Hepatocyte (in vitro differentiated cells): Measurements from ENCODE around the gene ABCA9. TPM values are rescaled to one million over a fixed set of nuclear protein-coding genes. Genes with fewer than 3 reads are reported as not detected.
A peak's percentile ranks its signal among the peaks of the same experiment; 100 is the strongest.
"Not testable (repeated sequence)": the region's sequence is repeated elsewhere in the genome, so short reads cannot be mapped to it uniquely, and the experiment has no call there.

Experiments
- DNase-seq: peaks from one replicate; pipeline ENCODE4 v3.0.0-alpha.2; 2016; ENCODE audit warnings: low spot score
- H2AFZ ChIP-seq: fragments of 200-600 bp; sonication (generic); 2 replicates; pipeline ENCODE4 v1.6.0; 2016; ENCODE audit warnings: antibody characterized with exemption, mild to moderate bottlenecking
- H3K27ac ChIP-seq: fragments of 200-600 bp; sonication (generic); 2 replicates; pipeline ENCODE4 v1.5.1; 2016; ENCODE audit warnings: mild to moderate bottlenecking
- H3K27me3 ChIP-seq: fragments of 200-600 bp; sonication (generic); 2 replicates; pipeline ENCODE4 v1.6.1; 2016
- H3K36me3 ChIP-seq: fragments of 200-600 bp; sonication (generic); replicated peaks from 2 replicates; pipeline ENCODE4 v1.5.1; 2016; ENCODE audit warnings: low read depth; ENCODE audit not compliant: insufficient read depth
- H3K4me1 ChIP-seq: fragments of 200-600 bp; sonication (generic); 2 replicates; pipeline ENCODE4 v1.5.1; 2016; ENCODE audit warnings: mild to moderate bottlenecking, moderate library complexity; ENCODE audit not compliant: insufficient read depth
- H3K4me2 ChIP-seq: fragments of 200-600 bp; sonication (generic); 2 replicates; pipeline ENCODE4 v1.6.0; 2016
- H3K4me3 ChIP-seq: fragments of 200-600 bp; sonication (generic); 2 replicates; pipeline ENCODE4 v1.5.1; 2016; ENCODE audit warnings: mild to moderate bottlenecking
- H3K79me2 ChIP-seq: fragments of 200-600 bp; sonication (generic); 2 replicates; pipeline ENCODE4 v1.6.0; 2017; ENCODE audit warnings: mild to moderate bottlenecking
- H3K9me2 ChIP-seq: fragments of 200-600 bp; sonication (generic); replicated peaks from 2 replicates; pipeline ENCODE4 v1.6.0; 2017; ENCODE audit warnings: mild to moderate bottlenecking; ENCODE audit not compliant: insufficient read depth
- H3K9me3 ChIP-seq: fragments of 200-600 bp; sonication (generic); 2 replicates; pipeline ENCODE4 v1.5.1; 2016; ENCODE audit warnings: low read depth, mild to moderate bottlenecking
- H4K20me1 ChIP-seq: fragments of 200-600 bp; sonication (generic); 2 replicates; pipeline ENCODE4 v1.6.0; 2016; ENCODE audit warnings: mild to moderate bottlenecking; ENCODE audit not compliant: insufficient read depth, poor library complexity, severe bottlenecking
- CTCF ChIP-seq: fragments of 200-600 bp; sonication (generic); IDR thresholded peaks from 2 replicates; pipeline ENCODE4 v1.5.1; 2016; ENCODE audit warnings: antibody characterized with exemption, mild to moderate bottlenecking; ENCODE audit not compliant: poor library complexity
- EZH2 ChIP-seq: fragments of 200-600 bp; sonication (generic); IDR thresholded peaks from 2 replicates; pipeline ENCODE4 v1.6.1; 2016; ENCODE audit warnings: antibody characterized with exemption, mild to moderate bottlenecking, borderline replicate concordance
- EZH2phosphoT487 ChIP-seq: fragments of 200-600 bp; sonication (generic); IDR thresholded peaks from one replicate; pipeline ENCODE4 v1.6.1; 2018; ENCODE audit warnings: antibody characterized with exemption, mild to moderate bottlenecking, low read depth, moderate library complexity; ENCODE audit not compliant: unreplicated experiment, severe bottlenecking
- WGBS: methylation state at CpG from one replicate; pipeline ENCODE4 v1.1.6; 2016; ENCODE audit warnings: low lambda C conversion rate; ENCODE audit errors: missing lambda C conversion rate; 5-methylcytosine and 5-hydroxymethylcytosine counted together
- polyA plus RNA-seq: library from polyadenylated mRNA; unstranded; fragments of >200 nt; fragmentation: Nextera tagmentation; extraction: Ambion mirVana; gene quantifications from 2 replicates; pipeline ENCODE4 v1.2.1, GENCODE V29; 2016
- total RNA-seq: library from RNA; depleted of rRNA; stranded (reverse); fragments of >200 nt; gene quantifications from 2 replicates; pipeline ENCODE4 v1.2.3, GENCODE V29; 2014

Gene ABCA9
- total and polyA plus RNA-seq, 2 experiments from 2014 or later, result 0.34 to 0.60 TPM

DNA sequence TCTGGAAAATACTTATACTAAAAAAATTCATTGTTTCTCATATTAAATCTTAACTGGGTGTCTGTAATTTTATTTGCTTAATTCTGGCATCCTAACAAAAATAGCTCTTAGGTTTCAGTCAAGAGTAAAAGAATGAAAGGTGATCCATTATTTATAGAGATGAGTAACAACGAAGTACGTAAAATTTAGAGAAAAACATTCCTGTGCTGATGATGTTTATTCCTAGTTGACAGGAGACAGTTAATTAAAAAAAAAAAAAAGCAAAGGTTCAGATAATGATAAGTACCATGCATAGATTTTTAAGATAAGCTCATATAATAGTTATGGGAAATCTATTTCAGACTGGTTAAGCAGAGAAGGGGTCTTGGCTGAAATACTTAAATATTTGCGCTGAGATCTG, 50.8 kb downstream of the ABCA9 start:
- 77% methylated on average over 3 of the region's 3 CpGs for WGBS
- no peak overlapping the region for H2AFZ ChIP-seq
- TF ChIP-seq EZH2phosphoT487, result no peak
- no peak for TF ChIP-seq EZH2
- no peak for TF ChIP-seq CTCF
- no peak overlapping the region for H3K27ac ChIP-seq
- H4K20me1 ChIP-seq, result no peaks in the 10 kb centered on the region
- H3K36me3 ChIP-seq, result no peaks in the 10 kb centered on the region
- no peak overlapping the region for H3K4me3 ChIP-seq
- H3K9me3 ChIP-seq, result no peaks in the 10 kb centered on the region
- no peaks in the 10 kb centered on the region for H3K9me2 ChIP-seq
- H3K4me2 ChIP-seq, result no peak overlapping the region
- DNase-seq, result no peak
- H3K4me1 ChIP-seq, result no peaks in the 10 kb centered on the region
- H3K27me3 ChIP-seq, result no peaks in the 10 kb centered on the region
- no peaks in the 10 kb centered on the region for H3K79me2 ChIP-seq

DNA sequence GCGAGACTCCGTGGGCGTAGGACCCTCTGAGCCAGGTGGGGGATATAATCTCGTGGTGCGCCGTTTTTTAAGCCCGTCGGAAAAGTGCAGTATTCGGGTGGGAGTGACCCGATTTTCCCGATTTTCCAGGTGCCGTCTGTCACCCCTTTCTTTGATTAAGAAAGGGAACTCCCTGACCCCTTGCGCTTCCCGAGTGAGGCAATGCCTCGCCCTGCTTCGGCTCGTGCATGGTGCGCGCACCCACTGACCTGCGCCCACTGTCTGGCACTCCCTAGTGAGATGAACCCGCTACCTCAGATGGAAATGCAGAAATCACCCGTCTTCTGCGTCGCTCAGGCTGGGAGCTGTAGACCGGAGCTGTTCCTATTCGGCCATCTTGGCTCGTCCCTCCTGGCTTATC, 56.0 kb downstream of the ABCA9 start:
- H3K27ac ChIP-seq, H3K9me2 ChIP-seq, H4K20me1 ChIP-seq, H3K9me3 ChIP-seq, H3K79me2 ChIP-seq, H3K27me3 ChIP-seq, DNase-seq, H3K36me3 ChIP-seq, H3K4me1 ChIP-seq, H2AFZ ChIP-seq, H3K4me3 ChIP-seq: not testable (repeated sequence)
- WGBS, result 60% methylated on average over 27 of the region's 27 CpGs
- H3K4me2 ChIP-seq, result peak overlapping the region; percentile 29

GRCh38 chr17:68999743-69000142, 61.0 kb downstream of the ABCA9 start:
- H3K36me3 ChIP-seq, H3K79me2 ChIP-seq, H3K4me3 ChIP-seq, H3K9me3 ChIP-seq, H4K20me1 ChIP-seq, H2AFZ ChIP-seq, H3K27ac ChIP-seq, H3K27me3 ChIP-seq, H3K9me2 ChIP-seq, DNase-seq, H3K4me1 ChIP-seq, H3K4me2 ChIP-seq: not testable (repeated sequence)
- WGBS, result 65% methylated on average over 3 of the region's 3 CpGs

DNA sequence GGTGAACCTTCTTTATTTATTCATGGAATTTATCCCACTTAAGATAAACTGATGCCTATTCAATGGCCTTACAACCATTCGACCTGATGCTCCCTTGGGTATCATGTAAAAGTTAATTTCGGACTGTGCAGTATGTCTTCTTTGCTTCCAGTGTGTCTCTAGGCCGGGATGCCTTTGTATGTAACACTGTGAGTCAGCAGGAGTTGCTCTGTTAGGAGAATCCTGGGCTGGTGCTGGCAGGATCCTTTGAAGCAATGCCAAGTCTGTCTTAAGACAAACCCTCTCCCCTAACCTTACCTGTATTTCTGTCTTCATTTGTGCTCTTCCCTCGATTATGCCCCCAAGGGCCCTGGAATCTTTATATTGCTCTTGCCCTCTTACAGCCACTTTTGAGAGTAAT, 67.6 kb downstream of the ABCA9 start:
- Histone ChIP-seq H3K36me3 (no peaks in the 10 kb centered on the region), H4K20me1 (no peaks in the 10 kb centered on the region), H3K9me3 (no peaks in the 10 kb centered on the region), H3K27me3 (no peaks in the 10 kb centered on the region), H2AFZ (no peak overlapping the region), H3K9me2 (no peaks in the 10 kb centered on the region), H3K27ac (no peak overlapping the region), H3K4me3 (no peak overlapping the region), H3K79me2 (no peaks in the 10 kb centered on the region), H3K4me1 (no peaks in the 10 kb centered on the region), H3K4me2 (no peak overlapping the region)
- 76% methylated on average over 4 of the region's 4 CpGs for WGBS
- peak; percentile 11 for DNase-seq
- TF ChIP-seq CTCF (no peak), EZH2 (no peak), EZH2phosphoT487 (no peak)

DNA sequence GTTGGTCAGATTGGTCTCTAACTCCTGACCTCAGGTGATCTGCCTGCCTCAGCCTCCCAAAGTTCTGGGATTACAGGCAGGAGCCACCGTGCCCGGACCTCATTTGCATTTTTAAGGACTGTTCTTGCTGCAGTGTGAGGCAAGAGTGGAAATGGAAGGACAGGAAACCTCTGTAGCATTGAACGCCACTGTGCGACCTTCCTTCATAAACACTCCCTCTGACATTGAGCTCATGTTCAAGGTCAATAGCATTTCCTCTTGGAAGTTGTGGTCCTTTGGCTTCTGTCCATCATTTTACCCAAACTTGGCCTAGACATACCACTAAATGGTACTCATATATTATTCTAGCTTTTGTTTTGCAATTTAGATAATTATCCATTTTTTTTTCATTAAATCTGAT, 72.8 kb downstream of the ABCA9 start:
- Histone ChIP-seq H3K4me2 (no peak overlapping the region), H2AFZ (no peak overlapping the region), H3K36me3 (no peaks in the 10 kb centered on the region), H3K9me2 (no peaks in the 10 kb centered on the region), H3K4me3 (no peak overlapping the region), H3K9me3 (no peaks in the 10 kb centered on the region), H3K79me2 (no peaks in the 10 kb centered on the region), H4K20me1 (no peaks in the 10 kb centered on the region), H3K27me3 (no peaks in the 10 kb centered on the region), H3K4me1 (no peaks in the 10 kb centered on the region), H3K27ac (no peak overlapping the region)
- WGBS, result 88% methylated on average over 4 of the region's 4 CpGs
- no peak for TF ChIP-seq CTCF
- TF ChIP-seq EZH2, result no peak
- TF ChIP-seq EZH2phosphoT487, result no peak
- no peak for DNase-seq
